ENCODE data around the gene MAP7D3.

The MAP7D3 gene

DNA sequence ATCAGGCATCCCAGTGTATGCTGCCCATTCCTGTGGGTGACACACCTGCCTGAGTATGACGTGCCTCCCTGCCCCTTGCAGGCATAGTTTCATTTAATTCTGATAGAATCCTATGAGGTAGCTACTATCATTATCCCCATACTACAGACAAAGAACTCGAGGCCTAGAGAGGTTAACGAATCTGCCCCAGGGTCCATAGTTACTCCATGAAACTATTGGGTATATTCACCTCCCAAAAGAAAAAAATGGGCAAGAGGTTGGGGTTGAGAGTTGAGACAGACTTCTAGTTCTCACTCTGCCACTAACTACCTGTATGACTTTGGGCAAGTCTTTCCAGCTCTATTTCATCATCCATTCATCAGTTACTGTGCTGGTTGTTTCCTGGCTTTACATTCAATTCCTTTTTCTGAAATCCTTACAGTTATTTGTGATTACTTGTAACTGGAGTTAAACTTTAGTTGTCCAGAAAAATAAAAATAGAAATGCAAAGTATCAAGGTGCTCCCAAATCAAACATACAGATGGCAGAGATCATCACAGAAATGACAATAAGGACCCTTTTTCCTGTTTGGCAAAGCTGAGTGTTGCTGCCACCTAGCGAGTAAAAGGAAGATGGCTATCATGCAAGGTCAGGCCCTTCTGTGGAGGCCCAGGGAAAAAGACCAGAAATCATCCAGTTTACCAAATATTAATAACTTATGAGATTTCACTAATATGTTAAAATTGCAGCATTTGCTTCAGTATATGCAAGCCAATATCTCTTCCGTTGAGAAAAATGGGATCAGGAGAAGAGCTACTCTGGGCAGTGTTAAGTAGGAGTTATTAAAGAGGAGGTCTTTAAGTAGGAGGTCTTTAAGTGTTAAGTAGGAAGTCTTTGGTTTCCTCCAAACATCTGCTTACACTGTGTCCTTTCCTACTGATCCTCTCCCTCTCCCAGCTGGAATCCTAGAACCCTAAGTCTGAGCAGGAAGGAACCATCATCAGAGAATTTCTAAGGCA, 17.1 kb upstream of the MAP7D3 start:
- no peak overlapping the region for H3K4me3 ChIP-seq (ENCODE audit: low read depth, low read length)
- peak; percentile 60 for DNase-seq (ENCODE audit: low read depth)
- TF ChIP-seq, protein P1, sequence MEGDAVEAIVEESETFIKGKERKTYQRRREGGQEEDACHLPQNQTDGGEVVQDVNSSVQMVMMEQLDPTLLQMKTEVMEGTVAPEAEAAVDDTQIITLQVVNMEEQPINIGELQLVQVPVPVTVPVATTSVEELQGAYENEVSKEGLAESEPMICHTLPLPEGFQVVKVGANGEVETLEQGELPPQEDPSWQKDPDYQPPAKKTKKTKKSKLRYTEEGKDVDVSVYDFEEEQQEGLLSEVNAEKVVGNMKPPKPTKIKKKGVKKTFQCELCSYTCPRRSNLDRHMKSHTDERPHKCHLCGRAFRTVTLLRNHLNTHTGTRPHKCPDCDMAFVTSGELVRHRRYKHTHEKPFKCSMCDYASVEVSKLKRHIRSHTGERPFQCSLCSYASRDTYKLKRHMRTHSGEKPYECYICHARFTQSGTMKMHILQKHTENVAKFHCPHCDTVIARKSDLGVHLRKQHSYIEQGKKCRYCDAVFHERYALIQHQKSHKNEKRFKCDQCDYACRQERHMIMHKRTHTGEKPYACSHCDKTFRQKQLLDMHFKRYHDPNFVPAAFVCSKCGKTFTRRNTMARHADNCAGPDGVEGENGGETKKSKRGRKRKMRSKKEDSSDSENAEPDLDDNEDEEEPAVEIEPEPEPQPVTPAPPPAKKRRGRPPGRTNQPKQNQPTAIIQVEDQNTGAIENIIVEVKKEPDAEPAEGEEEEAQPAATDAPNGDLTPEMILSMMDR (IDR thresholded peaks at IDR 0.05; ENCODE audit: low read depth, low read length), result peak; percentile 68
- TF ChIP-seq MYC (IDR thresholded peaks at IDR 0.05; ENCODE audit: low read depth, low read length), result no peak

DNA sequence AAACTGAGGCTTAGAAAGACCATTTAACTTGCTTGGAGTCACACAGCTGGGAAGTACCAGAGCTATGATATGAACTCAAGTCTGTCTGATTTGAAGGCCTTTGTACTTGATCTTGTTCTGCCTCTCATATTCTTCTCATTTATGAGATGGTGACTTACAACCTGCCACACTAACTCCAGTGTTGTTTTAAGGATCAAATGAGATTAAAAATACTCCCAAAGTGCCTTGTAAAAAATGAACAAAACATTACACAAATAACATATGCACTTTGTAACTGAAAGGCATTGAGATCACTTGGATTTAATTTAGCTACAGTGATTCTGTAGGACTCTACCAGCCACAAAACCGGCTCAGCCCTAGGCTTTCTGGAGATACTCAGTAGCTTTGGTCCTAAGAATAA, 15.6 kb upstream of the MAP7D3 start:
- H3K4me3 ChIP-seq (ENCODE audit: low read depth, low read length), result no peak overlapping the region
- no peak for TF ChIP-seq MYC (IDR thresholded peaks at IDR 0.05; ENCODE audit: low read depth, low read length)
- TF ChIP-seq, protein P1 (IDR thresholded peaks at IDR 0.05; ENCODE audit: low read depth, low read length), result no peak
- TF ChIP-seq POLR2A (IDR thresholded peaks at IDR 0.05; ENCODE audit: extremely low read depth, insufficient read length), result no peak
- TF ChIP-seq, protein P2, sequence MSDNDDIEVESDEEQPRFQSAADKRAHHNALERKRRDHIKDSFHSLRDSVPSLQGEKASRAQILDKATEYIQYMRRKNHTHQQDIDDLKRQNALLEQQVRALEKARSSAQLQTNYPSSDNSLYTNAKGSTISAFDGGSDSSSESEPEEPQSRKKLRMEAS (IDR thresholded peaks at IDR 0.05; ENCODE audit: low read depth, low read length), result no peak
- DNase-seq (ENCODE audit: low read depth), result no peak

DNA sequence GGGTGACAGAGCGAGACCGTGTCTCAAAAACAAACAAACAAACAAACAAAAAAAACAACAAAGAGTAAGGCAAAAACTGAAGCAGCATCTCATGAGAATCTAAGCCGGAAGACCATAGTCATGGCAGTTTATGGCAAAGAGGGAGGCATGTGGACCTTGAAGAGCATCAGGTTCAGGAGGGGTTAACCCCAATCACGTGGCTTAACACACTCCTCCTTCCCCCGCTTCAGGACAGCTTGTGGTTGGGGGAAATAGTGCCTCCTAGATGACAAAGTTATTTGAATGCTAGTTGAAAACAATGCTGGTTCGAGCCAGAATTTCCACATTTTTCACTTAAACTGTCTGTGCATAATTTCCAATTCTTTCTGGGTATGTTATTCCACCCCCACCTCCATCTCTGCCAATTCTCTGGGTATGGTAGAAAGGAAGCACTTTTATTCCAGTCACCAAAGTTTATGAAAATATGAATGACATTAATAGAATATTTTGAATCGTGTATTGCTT, 11.7 kb upstream of the MAP7D3 start:
- DNase-seq (ENCODE audit: low read depth), result no peak
- H3K4me3 ChIP-seq (ENCODE audit: low read depth, low read length), result no peak overlapping the region
- TF ChIP-seq, protein P2 (IDR thresholded peaks at IDR 0.05; ENCODE audit: low read depth, low read length), result no peak
- no peak for TF ChIP-seq MYC (IDR thresholded peaks at IDR 0.05; ENCODE audit: low read depth, low read length)
- TF ChIP-seq, protein P1 (IDR thresholded peaks at IDR 0.05; ENCODE audit: low read depth, low read length), result no peak
- no peak for TF ChIP-seq POLR2A (IDR thresholded peaks at IDR 0.05; ENCODE audit: extremely low read depth, insufficient read length)

DNA sequence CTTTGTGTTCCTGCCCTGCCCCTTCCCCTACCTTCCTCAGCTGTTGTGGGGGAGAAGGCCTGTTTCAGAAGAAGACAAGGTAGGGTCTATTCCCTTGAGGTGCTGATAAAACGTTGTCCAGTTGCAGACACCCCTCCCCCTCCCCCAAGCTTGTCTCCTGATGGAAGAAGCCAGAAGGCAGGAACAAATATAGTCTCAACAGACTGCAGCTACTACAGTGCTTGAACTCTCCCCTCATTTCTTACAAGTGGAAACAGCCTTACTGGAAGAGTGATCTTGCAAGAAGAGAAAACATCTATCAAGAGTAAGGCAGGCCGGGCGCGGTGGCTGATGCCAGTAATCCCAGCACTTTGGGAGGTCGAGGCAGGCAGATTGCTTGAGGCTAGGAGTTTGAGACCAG, 11.0 kb upstream of the MAP7D3 start:
- H3K4me3 ChIP-seq (ENCODE audit: low read depth, low read length), result no peak overlapping the region
- TF ChIP-seq, protein P2 (IDR thresholded peaks at IDR 0.05; ENCODE audit: low read depth, low read length), result no peak
- TF ChIP-seq, protein P1 (IDR thresholded peaks at IDR 0.05; ENCODE audit: low read depth, low read length), result no peak
- no peak for TF ChIP-seq POLR2A (IDR thresholded peaks at IDR 0.05; ENCODE audit: extremely low read depth, insufficient read length)
- TF ChIP-seq MYC (IDR thresholded peaks at IDR 0.05; ENCODE audit: low read depth, low read length), result no peak
- DNase-seq (ENCODE audit: low read depth), result no peak

DNA sequence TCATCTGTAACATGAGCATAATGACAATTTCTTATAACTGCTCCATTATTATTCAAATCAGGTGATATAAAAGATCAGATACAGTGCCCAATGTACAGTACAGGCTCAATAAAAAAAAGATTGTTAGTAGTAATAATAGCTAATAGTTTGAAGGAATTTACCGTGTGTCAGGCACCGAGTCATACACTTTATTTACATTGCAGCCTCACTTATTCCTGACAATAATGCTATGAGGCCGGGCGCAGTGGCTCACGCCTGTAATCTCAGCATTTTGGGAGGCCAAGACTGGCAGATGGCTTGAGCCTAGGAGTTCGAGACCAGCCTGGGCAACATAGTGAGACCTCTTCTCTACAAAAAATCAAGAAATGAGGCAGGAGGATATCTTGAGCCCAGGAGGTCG, 10.1 kb upstream of the MAP7D3 start:
- TF ChIP-seq, protein P2 (IDR thresholded peaks at IDR 0.05; ENCODE audit: low read depth, low read length), result no peak
- TF ChIP-seq POLR2A (IDR thresholded peaks at IDR 0.05; ENCODE audit: extremely low read depth, insufficient read length) (no peak), MYC (IDR thresholded peaks at IDR 0.05; ENCODE audit: low read depth, low read length) (no peak)
- TF ChIP-seq, protein P1 (IDR thresholded peaks at IDR 0.05; ENCODE audit: low read depth, low read length), result no peak
- H3K4me3 ChIP-seq (ENCODE audit: low read depth, low read length), result no peak overlapping the region
- no peak for DNase-seq (ENCODE audit: low read depth)
